GM18520 (cell line): ENCODE data around the gene ARHGAP33.

Experiments
- ATAC-seq: cut with Tn5 transposase; IDR thresholded peaks from one replicate; pipeline ENCODE4 v1.9.1; 2021; ENCODE audit not compliant: unreplicated experiment

ARHGAP33 gene, protein sequence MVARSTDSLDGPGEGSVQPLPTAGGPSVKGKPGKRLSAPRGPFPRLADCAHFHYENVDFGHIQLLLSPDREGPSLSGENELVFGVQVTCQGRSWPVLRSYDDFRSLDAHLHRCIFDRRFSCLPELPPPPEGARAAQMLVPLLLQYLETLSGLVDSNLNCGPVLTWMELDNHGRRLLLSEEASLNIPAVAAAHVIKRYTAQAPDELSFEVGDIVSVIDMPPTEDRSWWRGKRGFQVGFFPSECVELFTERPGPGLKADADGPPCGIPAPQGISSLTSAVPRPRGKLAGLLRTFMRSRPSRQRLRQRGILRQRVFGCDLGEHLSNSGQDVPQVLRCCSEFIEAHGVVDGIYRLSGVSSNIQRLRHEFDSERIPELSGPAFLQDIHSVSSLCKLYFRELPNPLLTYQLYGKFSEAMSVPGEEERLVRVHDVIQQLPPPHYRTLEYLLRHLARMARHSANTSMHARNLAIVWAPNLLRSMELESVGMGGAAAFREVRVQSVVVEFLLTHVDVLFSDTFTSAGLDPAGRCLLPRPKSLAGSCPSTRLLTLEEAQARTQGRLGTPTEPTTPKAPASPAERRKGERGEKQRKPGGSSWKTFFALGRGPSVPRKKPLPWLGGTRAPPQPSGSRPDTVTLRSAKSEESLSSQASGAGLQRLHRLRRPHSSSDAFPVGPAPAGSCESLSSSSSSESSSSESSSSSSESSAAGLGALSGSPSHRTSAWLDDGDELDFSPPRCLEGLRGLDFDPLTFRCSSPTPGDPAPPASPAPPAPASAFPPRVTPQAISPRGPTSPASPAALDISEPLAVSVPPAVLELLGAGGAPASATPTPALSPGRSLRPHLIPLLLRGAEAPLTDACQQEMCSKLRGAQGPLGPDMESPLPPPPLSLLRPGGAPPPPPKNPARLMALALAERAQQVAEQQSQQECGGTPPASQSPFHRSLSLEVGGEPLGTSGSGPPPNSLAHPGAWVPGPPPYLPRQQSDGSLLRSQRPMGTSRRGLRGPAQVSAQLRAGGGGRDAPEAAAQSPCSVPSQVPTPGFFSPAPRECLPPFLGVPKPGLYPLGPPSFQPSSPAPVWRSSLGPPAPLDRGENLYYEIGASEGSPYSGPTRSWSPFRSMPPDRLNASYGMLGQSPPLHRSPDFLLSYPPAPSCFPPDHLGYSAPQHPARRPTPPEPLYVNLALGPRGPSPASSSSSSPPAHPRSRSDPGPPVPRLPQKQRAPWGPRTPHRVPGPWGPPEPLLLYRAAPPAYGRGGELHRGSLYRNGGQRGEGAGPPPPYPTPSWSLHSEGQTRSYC

GRCh38 chr19:35775298-35776101 is at the start of gene ARHGAP33:
Gene ARHGAP33 (plus strand): TSS chr19:35775564. CDS start chr19:35775659, 95 bp downstream.
- ATAC-seq = peak; percentile 90

- ATAC-seq = no peak
Observed at GRCh38 chr19:35727053-35727955, 48.1 kb upstream of the ARHGAP33 start.

GRCh38 chr19:35727956-35728706 is 47.2 kb upstream of the ARHGAP33 start:
- no peak for ATAC-seq

GRCh38 chr19:35729021-35729420 is 46.3 kb upstream of the ARHGAP33 start:
- ATAC-seq = no peak

GRCh38 chr19:35729763-35730162 is 45.6 kb upstream of the ARHGAP33 start:
- ATAC-seq = no peak

DNA sequence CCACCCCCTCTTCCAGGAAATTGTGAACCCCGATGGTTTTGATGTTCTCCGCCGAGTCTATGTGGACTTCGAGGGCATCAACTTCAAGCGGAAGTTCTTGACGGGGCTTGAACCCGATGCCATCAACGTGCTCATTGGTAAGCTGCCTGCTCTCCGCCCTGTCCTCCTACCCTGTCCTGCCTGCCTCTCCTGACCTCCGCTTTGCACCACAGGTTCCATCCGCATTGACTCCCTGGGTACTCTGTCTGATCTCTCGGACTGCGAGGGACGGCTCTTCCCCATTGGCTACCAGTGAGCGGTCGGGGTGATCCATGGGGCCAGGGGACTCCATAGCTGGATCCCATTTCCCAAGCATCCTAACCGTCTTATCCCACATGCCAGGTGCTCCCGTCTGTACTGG is 45.0 kb upstream of the ARHGAP33 start:
- no peak for ATAC-seq

DNA sequence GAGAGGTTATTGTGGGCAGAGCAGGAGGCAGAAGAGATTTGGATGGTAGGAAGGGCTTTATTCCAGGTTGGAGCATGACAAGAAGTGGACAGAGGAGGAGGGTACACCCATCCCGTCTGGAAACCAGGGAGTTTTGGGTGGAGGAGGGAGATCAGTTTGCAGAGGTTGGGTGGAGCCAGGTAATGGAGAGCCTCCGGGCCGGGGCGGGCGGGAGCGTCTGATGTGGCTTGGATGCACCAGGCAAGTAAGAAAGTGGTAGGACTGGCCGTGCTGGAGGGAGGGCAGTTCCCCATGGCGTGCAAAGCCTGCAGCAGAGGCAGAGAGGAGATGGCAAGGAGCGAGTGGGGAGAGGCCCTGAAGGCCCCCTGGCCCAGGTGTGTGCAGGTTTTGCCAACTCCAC is 44.0 kb upstream of the ARHGAP33 start:
- no peak for ATAC-seq

DNA sequence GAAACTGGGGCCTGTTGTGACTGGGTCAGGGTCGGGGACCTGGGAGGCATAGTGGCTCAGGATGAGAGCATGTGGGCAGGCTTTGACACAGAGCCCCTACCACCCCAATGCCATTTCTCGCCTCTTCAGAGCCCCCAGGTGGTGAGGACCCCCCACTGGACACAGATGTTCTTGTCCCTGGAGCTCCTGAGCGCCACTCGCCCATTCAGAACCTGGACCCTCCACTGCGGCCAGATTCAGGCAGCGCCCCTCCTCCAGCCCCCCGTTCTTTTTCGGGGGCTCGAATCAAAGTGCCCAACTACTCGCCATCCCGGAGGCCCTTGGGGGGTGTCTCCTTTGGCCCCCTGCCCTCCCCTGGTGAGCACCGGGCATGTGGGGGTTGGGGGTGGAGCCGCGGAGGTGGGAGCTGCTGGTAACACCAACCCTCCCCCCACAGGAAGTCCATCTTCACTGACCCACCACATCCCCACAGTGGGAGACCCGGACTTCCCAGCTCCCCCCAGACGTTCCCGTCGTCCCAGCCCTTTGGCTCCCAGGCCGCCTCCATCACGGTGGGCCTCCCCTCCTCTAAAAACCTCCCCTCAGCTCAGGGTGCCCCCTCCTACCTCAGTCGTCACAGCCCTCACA is 43.5 kb upstream of the ARHGAP33 start:
- no peak for ATAC-seq

DNA sequence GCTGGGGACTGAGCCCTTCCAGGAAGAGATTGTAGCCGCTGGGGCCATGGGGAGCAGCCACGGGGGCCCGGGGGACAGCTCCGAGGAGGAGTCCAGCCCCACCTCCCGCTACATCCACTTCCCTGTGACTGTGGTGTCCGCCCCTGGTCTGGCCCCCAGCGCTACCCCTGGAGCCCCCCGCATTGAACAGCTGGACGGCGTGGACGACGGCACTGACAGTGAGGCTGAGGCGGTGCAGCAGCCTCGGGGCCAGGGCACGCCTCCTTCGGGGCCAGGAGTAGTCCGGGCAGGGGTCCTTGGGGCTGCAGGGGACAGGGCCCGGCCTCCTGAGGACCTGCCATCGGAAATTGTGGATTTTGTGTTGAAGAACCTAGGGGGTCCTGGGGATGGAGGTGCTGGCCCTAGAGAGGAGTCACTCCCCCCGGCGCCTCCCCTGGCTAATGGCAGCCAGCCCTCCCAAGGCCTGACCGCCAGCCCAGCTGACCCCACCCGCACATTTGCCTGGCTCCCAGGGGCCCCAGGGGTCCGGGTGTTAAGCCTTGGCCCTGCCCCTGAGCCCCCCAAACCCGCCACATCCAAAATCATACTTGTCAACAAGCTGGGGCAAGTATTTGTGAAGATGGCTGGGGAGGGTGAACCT is 42.7 kb upstream of the ARHGAP33 start:
- no peak for ATAC-seq

GRCh38 chr19:35733180-35734125 is 41.9 kb upstream of the ARHGAP33 start:
- no peak for ATAC-seq

- ATAC-seq = no peak
Observed at GRCh38 chr19:35734273-35734672, 41.1 kb upstream of the ARHGAP33 start.

GRCh38 chr19:35734889-35735288 is 40.5 kb upstream of the ARHGAP33 start:
- no peak for ATAC-seq

- no peak for ATAC-seq
Observed at GRCh38 chr19:35736913-35737886, 38.2 kb upstream of the ARHGAP33 start.

DNA sequence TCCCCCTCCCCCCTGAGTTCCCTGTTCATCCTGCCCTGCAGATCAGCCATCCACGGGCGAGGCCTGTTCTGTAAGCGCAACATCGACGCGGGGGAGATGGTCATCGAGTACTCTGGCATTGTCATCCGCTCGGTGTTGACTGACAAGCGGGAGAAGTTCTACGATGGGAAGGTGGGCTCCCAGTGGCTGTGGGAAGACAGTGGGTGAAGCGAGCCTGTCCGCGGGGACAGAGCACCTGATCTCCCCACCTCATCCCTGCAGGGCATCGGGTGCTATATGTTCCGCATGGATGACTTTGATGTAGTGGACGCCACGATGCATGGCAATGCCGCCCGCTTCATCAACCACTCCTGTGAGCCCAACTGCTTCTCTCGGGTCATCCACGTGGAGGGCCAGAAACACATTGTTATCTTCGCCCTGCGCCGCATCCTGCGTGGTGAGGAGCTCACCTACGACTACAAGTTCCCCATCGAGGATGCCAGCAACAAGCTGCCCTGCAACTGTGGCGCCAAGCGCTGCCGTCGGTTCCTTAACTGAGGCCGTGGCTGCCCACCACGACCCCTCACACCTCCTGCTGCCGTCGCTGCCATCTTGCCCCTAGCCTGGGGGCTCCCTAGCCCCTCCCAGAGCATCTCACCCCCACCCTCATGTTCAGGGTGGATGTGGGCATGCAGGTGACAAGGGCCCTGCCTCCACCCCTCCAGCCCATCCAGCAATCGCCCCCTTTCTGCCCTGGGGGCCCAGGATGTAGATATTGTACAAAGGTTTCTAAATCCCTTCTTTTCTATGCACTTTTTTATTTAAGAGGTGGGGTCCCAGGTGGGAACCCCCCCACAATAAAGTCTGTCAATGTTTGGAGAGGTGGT is 37.1 kb upstream of the ARHGAP33 start:
- ATAC-seq = no peak

DNA sequence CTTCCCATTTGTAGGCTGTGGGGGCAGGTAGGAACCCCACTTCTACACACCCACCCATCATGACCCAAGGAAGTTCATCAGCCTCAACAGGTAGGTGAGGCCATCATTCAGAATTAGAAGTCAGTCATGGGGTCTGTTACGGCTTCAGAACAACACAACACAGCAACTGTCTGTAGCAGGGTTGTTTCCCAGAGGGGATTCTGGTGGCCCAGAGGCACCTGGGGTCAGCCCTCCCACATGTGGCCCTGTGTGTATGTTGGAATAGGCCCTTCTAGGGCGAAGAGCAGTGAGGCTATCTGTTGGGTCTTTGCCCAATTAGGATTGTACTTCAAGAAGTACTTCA is 36.5 kb upstream of the ARHGAP33 start:
- no peak for ATAC-seq
